Stimulated activated CD4-positive, alpha-beta T cell treated with anti-CD3 and anti-CD28 coated beads, Interleukin-1b, Interleukin-23, amount 100 ng/mL, for 1 hour (primary cell): ENCODE results near the gene MT2A.
A peak's percentile ranks its signal among the peaks of the same experiment; 100 is the strongest.

ENCODE experiments used
- DNase-seq, 2 donors: peaks; one replicate each; pipeline ENCODE4 v3.0.0-alpha.2; 2020; ENCODE audit warnings: low read depth in 2 of 2

Gene MT2A

DNA sequence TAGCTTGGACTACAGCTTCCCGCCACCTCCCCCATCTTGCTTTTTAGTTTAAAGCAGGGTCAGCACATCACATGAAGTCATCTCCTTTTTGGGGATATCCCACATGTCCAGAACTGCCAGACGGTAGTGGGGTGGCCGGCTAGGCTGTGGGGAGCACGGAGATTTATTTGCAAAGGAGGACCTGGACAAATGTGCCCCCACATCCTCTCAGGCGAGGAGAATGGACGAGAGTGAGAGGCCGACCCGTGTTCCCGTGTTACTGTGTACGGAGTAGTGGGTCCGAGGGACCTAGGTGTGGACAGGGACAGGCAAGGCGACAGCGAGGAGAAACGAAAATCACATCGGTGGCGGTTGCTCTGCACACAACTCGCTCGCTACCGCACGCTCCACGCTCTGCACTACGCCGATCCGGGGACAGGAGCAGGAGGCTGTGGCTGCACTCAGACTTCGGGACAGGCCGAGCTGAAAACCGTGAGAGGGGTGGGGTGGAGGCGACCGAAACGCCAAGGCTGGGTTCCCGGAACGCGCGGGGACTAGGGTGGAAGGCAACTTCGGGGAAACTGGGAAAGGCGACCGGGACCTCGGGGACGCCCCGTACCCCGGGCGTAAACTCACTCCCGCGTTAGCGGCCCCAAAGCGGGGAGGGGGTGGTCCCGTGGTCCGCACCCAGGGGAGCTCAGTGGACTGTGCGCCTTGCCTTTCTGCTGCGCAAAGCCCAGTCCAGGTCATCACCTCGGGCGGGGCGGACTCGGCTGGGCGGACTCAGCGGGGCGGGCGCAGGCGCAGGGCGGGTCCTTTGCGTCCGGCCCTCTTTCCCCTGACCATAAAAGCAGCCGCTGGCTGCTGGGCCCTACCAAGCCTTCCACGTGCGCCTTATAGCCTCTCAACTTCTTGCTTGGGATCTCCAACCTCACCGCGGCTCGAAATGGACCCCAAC lies 29.7 kb downstream of the MT2A start, which contains the start of gene MT1A:
Gene MT1A, plus strand, starts transcription at position 853 of the 937 bp plus-strand sequence. Its CDS starts 73 bp downstream, at position 926.
- DNase-seq = no peak

DNA sequence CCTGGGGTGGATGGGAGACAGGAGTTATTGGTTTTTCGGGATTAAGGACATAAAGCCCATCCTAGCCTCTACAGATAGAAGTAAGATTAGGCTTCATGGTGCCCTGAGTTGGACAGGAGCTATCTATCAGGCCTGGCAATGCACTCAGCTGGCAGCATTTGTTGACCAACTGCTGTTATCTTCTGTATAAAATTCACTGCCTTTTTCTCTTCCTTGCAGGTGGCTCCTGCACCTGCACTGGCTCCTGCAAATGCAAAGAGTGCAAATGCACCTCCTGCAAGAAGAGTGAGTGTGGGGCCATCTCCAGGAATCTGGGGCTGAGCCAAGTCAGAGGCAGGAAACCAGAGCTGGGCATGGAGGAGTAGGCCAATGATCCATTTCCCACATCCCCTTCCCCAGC lies 30.7 kb downstream of the MT2A start:
- no peak for DNase-seq

DNA sequence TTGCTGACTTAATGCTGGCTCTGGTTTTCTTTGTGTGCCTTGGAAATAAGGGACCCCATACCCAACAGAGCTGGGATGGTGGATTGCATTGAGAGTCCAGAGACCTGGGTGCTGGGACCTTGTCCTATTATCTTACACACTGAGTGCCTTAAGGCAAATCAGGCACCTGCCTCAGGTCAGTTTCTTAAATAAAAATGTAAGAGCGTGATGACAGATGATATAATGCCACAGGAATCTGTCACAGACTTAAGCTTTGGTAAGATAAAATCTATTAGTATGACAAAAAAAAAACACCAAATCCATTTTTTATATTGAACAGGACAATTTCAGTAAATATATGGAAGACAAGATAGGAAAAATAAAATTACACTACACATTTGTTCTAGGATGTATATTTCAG lies 31.7 kb downstream of the MT2A start:
- no peak for DNase-seq

DNA sequence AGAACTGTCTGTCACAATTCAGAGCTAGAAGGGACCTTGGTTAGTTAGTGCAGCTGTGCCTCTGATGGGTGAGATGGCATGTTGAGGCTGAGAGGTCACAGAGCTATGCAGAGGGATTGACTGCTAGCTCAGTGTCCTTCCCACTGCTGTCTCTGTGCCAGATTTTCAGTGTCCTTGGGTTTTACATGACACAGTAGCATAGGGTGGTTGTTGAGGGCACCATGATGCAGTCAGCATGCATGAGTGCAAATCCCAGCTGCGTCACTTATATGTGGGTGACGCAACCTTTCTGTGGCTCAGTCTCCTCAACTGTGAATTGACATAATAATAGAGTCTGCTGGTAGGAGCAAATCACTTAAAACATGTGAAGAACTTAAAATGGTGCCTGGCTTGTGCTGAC lies 32.8 kb downstream of the MT2A start:
- no peak for DNase-seq

DNA sequence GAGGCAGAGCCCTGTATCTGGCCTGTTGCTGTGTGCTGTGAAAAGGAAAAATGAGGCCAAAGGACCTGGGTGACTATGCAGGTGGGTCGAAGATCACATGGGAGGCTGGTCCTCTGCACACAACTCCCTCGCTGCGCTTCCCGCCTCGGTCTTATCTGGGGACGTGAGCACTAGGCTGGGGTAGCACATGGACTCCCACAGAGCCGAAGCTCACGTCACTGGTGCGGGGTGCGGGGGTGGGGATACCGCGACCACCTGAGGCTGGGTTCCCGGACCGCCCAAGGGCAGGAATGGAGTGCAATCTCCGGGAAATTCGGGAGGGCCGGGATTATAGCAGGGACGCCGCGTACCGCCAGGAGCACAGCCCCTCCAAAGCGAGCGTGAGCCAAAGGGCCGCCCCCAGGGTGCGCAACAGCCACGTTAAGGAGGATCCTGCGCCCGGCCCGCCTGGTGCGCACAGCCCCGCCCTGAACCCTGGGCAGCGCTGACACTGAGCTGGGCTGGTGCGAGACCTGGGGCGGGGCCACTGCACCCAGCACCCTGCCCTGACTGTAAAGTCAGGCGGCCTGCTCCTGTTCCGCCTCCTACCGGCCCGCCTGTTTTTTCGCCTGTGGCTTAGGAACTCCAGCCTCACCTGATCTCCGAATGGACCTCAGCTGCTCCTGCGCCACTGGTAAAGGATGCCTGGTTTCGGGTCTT lies 34.8 kb downstream of the MT2A start:
- DNase-seq = peak; percentile 29 to 45

DNA sequence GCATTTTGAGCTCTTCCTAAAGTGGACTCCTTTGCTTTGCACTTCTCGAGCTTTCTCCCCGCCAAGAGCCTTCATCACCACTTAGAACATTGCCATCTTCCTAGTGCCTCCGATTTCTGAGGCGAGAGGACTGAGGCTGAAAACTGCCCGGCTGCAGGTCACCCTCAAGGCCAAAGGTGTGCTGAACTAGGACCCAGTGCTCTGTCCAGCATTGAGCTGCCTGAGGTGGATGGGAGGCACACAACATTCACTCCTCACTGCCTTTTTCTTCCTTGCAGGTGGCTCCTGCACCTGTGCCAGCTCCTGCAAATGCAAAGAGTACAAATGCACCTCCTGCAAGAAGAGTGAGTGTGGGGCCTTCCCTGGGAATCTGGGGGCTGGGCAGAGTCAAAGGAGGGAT lies 35.4 kb downstream of the MT2A start:
- no peak for DNase-seq

DNA sequence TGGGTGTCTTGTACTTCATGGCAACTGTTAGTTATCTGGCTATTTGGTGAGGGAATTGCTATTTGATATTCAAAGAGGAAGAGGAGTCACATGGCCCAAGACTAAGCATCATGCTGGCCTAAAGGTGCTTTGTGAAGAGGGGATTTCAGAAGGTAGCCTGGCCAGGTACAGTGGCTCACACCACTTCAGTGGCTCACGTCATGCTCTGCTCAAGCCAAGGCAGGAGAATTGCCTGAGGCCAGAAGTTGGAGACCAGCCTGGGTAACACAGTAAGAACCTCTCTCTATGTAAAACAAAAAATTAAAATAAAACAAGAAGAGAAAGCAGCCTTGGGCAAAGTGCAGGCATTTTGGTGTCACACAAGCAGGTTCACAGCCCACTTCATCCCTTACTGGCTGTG lies 36.9 kb downstream of the MT2A start:
- DNase-seq = no peak

DNA sequence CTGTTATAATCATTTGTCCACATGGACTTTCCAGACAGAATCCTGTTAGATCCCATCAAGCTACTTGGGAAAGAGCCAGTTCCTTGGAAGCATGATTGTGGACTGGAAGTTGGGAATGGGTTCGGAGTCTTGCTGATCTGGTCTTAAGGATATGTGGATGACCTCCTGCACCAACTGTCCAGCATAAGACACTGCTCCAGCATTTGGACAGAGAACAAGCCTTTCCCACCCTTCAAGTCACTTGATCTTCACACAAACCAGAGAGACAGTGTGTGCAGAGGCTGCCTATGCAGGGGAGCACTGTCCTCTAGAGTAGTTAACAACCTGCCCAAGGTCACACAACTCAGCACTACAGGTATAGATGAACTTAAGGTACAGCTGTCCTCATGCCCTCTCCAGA lies 37.5 kb downstream of the MT2A start:
- DNase-seq = no peak

DNA sequence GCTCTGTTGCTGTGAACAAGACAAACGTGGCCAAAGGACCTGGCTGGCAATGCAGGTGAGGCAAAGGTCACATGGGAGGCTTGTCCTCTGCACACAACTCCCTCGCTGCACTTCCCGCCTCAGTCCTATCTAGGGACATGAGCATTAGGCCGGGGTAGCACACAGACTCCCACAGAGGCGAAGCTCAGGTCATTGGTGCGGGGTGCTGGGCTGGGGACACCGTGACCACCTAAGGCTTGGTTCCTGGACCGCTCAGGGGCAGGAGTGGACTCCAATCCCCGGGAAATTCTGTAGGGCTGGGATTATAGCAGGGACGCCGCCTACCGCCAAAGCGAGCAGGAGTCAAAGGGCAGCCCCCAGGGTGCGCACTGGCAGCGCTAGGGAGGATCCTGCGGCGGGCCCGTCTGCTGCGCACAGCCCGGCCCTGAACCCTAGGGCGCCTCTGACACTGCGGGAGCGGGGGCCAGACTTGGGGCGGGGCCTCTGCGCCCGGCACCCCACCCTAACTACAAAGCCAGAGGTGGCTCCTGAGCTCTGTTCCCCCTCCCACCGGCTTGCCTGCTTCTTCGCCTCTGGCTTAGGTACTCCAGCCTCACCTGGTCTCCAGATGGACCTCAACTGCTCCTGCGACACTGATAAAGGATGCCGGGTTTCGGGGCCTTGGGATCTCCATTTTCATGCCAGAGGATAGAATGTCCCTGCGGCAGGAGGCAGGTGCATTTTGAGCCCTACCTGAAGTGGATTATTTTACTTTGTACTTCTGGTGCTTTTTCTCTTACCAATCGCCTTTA lies 39.5 kb downstream of the MT2A start:
- no peak for DNase-seq

DNA sequence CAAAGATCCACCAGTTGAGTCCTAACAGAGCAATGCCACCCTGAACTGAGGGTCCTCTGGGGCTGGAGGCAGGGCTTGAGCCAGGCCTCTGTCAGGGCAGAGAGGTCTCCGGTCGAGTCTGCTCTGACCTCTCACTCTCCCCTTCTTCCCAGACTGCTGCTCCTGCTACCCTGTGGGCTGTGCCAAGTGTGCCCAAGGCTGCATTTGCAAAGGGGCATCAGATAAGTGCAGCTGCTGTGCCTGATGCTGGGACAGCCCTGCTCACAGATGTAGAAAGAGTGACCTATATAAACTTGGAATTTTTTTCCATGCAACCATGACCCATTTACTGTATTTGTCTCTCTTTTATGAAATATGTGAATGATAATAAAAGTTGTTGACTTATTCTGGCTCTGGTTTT lies 40.9 kb downstream of the MT2A start:
- DNase-seq = no peak

DNA sequence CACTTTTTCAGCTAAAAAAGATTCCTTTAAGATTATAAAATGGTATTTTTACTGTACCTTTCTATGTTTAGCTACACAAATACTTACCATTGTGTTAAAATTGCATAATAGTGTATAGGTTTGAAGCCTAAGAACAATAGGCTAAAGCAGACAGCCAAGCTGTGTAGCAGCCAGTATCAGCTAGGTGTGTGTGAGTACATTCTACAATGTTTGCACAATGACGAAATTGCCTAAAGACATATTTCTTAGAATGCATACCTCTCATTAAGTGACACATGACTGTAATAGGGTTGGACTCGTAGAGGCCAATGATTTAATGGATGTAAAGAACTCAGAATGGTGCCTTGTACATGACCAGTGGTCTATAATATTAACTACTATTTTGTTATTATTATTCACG lies 41.4 kb downstream of the MT2A start:
- no peak for DNase-seq

DNA sequence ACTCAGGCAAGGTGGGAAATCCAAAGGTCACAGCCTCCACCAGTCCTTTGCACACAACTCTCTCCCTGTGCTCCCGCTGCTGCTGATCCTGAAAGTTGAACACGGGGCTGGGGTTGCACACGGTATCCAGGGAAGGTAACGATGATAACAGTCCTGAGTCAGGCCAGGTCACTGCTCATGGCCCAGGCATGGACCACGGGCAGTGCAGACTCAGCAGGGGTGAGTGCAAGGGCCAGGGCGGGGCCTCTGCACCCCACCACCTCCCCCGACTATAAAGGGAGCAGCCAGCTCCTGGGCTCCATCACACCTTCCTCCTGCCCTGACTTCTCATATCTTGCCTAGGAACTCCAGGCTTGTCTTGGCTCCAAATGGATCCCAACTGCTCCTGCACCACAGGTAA lies 43.2 kb downstream of the MT2A start, which contains the start of gene MT1B:
Gene MT1B, plus strand, starts transcription at position 301 of the 400 bp plus-strand sequence. Its CDS starts 68 bp downstream, at position 369.
- no peak for DNase-seq

DNA sequence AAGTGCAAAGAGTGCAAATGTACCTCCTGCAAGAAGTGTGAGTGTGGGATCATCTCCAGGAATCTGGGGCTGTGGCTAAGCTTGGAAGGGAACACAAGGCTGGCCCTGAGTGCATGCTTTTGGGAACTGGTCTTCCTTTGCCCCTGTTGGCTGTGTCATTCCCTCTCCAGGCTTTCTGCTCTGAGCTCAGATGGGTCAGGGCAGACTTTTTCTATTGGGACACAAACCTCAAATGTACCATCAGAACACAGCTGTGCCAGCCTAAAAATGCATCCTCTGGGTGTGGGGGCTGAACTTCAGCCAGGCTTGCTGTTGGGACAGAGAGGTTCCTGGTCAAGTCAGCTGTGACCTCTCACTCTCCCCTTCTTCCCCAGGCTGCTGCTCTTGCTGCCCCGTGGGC lies 44.2 kb downstream of the MT2A start:
- no peak for DNase-seq

DNA sequence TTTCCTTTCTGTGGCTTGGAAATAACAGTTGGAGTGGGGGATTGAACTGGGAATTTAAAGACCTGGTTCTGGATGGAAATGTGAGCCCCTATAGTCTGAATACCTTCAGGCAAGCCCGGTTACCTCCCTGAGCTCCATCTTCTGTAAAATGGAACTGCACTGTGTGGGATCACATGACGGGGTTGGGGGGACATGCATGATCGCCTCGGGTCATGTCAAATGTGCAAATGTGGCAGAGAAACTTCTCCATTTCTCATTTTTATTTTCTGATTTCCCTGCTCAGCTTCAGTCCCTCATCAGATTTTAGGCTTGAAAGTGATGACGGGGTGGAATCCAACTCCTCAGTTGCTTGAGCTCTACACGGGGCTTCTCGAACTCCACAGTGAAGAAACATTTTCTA lies 44.8 kb downstream of the MT2A start:
- no peak for DNase-seq

DNA sequence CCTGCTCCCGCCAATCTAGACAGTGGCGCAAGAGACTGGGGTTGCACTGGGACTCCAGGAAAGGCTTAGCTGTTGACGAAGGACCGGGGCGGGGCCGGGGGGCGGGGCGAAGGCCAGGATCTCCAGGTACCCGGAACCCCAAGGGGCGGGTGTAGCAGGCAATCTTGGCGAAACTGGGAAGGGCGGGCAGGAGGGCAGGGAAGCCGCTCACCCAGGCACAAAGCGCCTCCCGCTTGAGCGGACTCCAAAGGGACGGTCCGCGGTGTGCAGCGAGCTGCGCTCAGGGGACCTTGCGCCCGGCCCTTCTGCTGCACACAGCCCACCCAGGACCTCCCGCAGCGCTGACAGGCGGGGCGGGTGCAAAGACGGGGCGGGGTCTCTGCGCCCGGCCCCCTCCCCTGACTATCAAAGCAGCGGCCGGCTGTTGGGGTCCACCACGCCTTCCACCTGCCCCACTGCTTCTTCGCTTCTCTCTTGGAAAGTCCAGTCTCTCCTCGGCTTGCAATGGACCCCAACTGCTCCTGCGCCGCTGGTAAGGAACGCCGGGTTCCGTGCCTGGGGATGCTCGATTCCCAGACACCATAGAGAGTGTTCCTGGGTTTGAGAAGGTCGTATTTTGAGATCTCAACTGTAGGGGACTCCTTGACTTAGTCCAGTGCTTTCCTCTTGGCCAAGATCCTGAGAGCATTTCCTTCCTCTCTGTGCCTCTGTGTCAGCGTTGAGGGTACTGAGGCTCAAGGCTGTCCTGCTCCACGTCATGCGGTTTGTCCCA lies 49.4 kb downstream of the MT2A start, which contains the start of gene MT1F:
Gene MT1F, plus strand, starts transcription at position 405 of the 772 bp plus-strand sequence. Its CDS starts 100 bp downstream, at position 505.
- DNase-seq = peak; percentile 19 to 57

DNA sequence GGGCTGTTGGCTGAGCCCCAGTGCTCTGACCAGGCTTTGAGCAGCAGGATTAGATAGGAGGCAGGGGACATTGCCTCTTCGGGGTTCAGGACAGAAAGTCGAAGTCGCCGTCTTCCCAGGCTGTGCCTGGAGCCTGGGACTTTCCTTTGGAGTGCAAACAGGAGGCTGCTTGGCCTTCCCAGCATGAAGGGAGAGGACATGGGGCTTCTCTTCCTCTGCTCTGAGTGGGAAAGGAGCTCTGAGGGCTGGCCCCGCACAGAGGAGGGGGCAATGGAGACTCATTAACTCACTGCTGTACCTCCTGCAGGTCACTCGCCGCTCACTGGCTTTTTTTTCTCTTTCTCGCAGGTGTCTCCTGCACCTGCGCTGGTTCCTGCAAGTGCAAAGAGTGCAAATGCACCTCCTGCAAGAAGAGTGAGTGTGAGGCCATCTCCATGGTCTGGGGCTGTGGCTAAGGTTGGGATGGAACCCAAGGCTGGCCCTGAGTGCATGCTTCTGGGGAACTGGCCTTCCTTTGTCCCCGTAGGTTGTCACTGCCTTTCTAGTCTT lies 50.0 kb downstream of the MT2A start:
- DNase-seq = no peak
